Muscle layer of colon (tissue), 2 donors: ENCODE measurements around the gene KAZN.

ENCODE experiments used
- H3K27ac ChIP-seq: one replicate; pipeline ENCODE4 v1.7.0; 2013; ENCODE audit warnings: low read depth, mild to moderate bottlenecking, low read length, moderate library complexity
- H3K27me3 ChIP-seq, 2 donors: one replicate each; pipeline ENCODE4 v1.7.0; 2013; ENCODE audit warnings: low read length in 2 of 2, mild to moderate bottlenecking in 2 of 2; ENCODE audit not compliant: insufficient read depth in 2 of 2, control insufficient read depth in 1 of 2
- H3K36me3 ChIP-seq: one replicate; pipeline ENCODE4 v1.7.0; 2013; ENCODE audit warnings: mild to moderate bottlenecking, low read length; ENCODE audit not compliant: insufficient read depth
- H3K4me1 ChIP-seq: one replicate; pipeline ENCODE4 v1.7.0; 2013; ENCODE audit warnings: mild to moderate bottlenecking, low read length; ENCODE audit not compliant: insufficient read depth
- H3K4me3 ChIP-seq, 2 donors: one replicate each; pipeline ENCODE4 v1.7.0; 2013; ENCODE audit warnings: low read length in 2 of 2, low read depth in 1 of 2, mild to moderate bottlenecking in 1 of 2, moderate library complexity in 1 of 2
- H3K9ac ChIP-seq: one replicate; pipeline ENCODE4 v1.7.0; 2013; ENCODE audit warnings: low read length
- H3K9me3 ChIP-seq: one replicate; pipeline ENCODE4 v1.7.0; 2013; ENCODE audit warnings: mild to moderate bottlenecking, low read length
- donor health status: abdominal sarcoma.
- donor health status: Adenocarcinoma of cecum.

KAZN gene

DNA sequence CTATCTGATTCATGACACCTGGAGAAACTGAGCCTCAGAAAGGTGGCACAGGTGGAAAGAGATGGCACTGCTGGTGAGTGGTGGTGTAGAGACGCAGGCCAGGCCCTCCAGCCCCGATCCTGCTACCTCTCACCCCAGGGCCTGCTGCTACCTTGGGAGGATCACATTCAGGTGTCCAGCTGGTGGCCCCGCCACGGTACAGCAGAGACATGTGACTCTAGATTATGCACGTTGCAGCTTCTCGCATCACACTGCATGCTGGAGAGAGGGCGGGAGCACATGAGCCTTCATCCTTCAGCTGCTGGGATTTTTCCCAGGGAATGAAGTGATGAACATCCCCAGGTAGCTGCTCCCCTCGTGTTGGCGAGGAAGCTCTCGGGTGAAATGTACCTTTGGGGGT, 32.9 kb downstream of the KAZN start:
- Histone ChIP-seq H3K27ac (no peak overlapping the region), H3K27me3 (no peaks in the 10 kb centered on the region), H3K36me3 (no peaks in the 10 kb centered on the region), H3K4me1 (peaks cover 7% of the 10 kb centered on the region), H3K9me3 (no peaks in the 10 kb centered on the region), H3K9ac (no peak overlapping the region), H3K4me3 (no peak overlapping the region)

DNA sequence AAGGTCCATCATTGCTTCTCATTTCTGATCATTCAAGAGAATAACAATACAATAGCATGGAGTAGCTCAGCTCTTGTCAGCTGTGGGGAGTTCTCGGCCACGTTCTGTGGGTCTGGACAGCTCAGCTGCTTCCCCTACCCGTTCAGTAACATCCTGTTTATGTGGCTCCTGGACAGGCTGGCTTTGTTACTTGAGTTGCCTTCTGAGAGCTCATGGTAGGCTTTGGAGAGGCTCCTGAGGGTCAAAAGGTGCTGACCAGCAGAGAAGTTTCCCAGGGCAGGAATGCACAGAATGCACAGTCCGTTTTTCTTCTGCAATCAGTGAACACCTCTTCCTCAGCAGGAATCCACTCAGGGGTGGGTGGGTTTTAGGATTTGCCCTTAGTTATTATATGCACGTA, 36.0 kb downstream of the KAZN start:
- no peaks in the 10 kb centered on the region for H3K36me3 ChIP-seq
- H3K27ac ChIP-seq: no peak overlapping the region
- no peaks in the 10 kb centered on the region for H3K9me3 ChIP-seq
- no peak overlapping the region for H3K9ac ChIP-seq
- no peaks in the 10 kb centered on the region for H3K4me1 ChIP-seq
- H3K27me3 ChIP-seq: no peaks in the 10 kb centered on the region
- H3K4me3 ChIP-seq: no peak overlapping the region

DNA sequence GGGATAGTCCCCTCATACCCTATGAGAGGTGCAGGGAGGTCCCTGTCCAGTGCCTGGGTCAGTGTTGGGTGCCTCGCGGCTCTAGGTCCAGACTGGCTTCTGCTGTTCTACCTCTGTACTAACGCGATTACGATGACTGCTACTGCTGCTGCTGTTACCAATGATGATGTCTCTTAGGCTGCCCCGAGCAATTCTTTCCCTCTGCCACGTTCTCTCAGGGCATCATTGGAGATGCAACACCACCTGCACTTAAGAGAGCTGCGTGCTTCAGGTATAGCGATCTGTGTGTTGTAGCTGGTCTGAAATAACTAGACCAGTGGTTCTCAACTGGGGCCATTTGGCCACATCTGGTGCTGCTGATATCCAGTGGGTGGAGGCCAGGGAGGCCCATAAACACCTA, 36.9 kb downstream of the KAZN start:
- Histone ChIP-seq H3K36me3 (no peaks in the 10 kb centered on the region), H3K27ac (no peak overlapping the region), H3K4me3 (no peak overlapping the region), H3K27me3 (no peaks in the 10 kb centered on the region), H3K9ac (no peak overlapping the region), H3K4me1 (no peaks in the 10 kb centered on the region), H3K9me3 (no peaks in the 10 kb centered on the region)

DNA sequence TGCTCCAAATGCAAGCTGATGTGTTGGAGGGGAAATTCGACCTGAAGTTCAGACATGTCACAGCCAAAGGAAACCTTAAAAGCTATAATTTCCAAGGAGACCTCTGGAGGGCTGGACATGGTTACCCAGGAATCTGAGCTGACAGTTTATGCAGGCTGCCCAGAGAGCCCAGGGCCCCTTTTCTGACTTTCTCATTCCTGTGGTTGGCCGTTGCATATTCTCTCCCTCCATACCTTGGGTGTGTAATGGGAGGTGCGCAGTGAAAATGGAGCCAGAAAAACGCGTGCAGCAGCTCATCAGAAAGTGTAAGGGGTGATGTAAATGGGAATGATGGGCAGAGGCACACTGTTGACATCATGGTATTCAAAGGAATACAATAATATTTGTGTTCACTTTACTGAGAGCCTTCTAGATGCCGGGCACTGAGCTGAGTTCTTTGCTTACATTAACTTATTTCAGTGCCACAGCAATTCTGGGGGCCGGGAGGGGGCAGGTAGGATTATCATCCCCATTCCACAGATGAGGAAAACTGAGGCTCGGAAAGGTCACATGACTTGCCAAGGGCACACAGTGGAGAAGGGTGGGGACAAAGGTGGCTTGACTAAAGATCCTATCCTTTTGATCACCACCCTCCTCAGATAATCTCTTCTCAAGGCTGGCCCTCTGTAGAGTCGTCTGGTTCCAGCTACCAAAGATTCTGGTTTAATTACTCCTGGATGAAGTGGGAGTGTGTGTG, 38.6 kb downstream of the KAZN start:
- H3K27me3 ChIP-seq: no peaks in the 10 kb centered on the region
- no peak overlapping the region for H3K9ac ChIP-seq
- no peaks in the 10 kb centered on the region for H3K4me1 ChIP-seq
- no peak overlapping the region for H3K4me3 ChIP-seq
- H3K27ac ChIP-seq: no peak overlapping the region
- H3K36me3 ChIP-seq: no peaks in the 10 kb centered on the region
- H3K9me3 ChIP-seq: no peaks in the 10 kb centered on the region

DNA sequence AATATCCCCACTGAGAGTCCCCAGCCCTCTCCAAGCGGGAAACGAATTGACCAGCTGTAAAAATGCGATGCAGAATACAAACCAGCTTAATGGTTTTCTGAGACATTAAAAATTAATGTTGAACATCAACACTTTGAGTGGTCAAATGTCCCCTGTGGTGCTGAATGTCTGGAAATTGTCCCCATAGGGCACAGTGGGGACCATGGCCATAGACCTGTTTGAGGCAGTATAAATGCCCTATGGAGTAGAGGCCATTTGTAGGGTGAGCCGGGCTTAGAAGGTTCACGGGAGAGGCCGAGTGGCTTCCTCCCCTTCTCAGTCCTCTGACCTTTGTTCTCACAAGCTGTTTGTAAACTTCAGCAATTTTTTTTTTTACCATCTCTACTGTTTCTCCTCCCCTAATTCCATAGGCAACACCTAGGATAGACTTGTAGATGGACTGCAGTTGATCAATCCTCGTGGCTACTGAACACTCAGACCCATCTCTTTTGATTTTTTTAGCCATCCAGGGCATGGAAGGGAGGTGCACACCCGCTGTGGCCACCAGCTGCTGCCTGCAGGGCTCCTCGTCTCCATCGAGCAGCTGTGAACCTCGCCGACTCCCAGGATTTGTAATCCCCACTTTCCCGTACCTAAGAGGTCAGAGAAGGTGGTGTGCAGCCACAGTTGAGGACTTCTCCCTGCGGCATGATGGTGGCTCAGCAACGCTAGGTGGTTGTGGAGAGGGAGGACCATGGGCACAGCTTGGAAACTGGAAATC, 41.0 kb downstream of the KAZN start:
- no peaks in the 10 kb centered on the region for H3K4me1 ChIP-seq
- no peak overlapping the region for H3K27ac ChIP-seq
- no peaks in the 10 kb centered on the region for H3K9me3 ChIP-seq
- H3K27me3 ChIP-seq: no peaks in the 10 kb centered on the region
- no peak overlapping the region for H3K9ac ChIP-seq
- no peaks in the 10 kb centered on the region for H3K36me3 ChIP-seq
- no peak overlapping the region for H3K4me3 ChIP-seq

DNA sequence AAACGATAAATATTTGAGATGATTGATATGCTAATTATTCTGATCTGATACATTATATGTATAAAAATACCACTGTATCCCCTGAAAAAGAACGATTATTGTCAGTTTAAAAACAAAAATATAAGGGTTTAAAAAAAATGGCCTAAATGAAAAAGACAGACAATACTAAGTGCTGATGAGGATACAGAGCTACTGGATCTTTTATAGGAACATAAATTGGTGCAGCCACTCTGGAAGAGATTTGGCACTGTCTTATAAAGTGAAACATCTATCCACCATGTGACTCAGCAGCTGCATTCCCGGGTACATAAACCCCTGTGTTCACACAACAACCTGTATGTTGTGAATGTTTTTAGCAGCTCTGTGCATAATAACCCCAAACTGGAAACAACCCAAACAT, 44.2 kb downstream of the KAZN start:
- no peak overlapping the region for H3K9ac ChIP-seq
- H3K27ac ChIP-seq: no peak overlapping the region
- H3K36me3 ChIP-seq: no peaks in the 10 kb centered on the region
- no peaks in the 10 kb centered on the region for H3K27me3 ChIP-seq
- H3K9me3 ChIP-seq: peaks cover 5% of the 10 kb centered on the region
- H3K4me1 ChIP-seq: no peaks in the 10 kb centered on the region
- no peak overlapping the region for H3K4me3 ChIP-seq

DNA sequence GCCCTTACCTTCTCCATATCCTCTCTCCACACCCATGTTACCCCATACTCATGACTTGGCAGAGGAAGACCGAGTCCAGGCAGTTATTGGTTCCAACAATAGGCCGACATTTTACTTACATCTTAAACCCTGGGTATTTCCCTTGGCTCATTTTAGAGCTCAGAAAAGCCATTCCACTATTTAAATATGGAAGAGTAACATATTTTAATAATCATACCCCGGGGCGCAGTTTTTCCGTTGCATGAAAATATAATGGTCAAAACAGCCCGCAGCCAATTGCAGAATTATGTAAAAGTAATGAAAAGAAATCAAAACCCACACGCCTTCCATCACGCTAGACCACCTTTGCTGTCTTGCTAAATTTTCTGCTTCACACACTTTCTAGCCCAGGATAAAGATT, 48.5 kb downstream of the KAZN start:
- no peaks in the 10 kb centered on the region for H3K4me1 ChIP-seq
- H3K9ac ChIP-seq: no peak overlapping the region
- no peak overlapping the region for H3K27ac ChIP-seq

DNA sequence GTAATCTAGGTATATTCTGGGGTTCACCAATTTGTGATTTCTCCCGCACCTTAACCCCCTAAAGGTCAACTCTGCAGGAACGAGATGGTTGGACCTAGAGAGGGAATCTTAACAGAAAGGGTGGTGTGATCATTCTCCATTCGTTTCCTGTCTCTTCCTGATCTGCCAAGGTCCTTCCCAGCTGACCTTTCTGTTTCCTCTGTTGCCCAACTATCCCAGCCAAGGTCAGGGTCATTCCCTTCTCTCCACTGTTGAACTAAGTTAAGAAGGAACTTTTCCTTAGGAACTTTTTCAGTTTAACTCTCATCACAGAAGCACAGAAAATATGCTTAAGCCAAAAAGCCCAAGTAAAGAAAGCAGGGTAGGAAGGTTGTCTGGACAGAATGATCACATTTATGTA, 49.3 kb downstream of the KAZN start:
- Histone ChIP-seq H3K9me3 (peaks cover 5% of the 10 kb centered on the region), H3K4me1 (no peaks in the 10 kb centered on the region)

More for the DNA sequence above, 48.5 kb downstream of the KAZN start:
- H3K27me3 ChIP-seq: no peaks in the 10 kb centered on the region
- H3K4me3 ChIP-seq: no peak overlapping the region
- no peaks in the 10 kb centered on the region for H3K36me3 ChIP-seq
- peaks cover 5% of the 10 kb centered on the region for H3K9me3 ChIP-seq

DNA sequence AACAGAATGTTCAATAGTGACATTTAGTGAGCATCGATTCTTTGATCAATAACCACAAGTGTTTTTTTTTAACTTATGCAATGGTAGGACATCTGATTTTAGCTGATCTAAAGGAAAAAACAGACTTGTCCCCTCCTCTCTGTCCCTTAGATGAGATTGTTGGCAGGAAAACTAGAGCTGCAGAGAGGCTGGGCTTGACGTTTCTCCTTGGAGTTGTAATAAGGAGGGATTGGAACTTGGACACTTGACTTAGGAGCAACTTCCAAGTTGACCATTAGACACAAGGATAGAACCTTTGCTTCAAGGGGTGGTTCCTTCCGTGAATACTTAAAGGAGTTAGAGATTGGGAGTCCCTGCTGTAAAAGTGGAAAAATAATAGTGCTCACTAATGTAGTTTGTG, 49.9 kb downstream of the KAZN start:
- no peak overlapping the region for H3K27ac ChIP-seq
- H3K36me3 ChIP-seq: no peaks in the 10 kb centered on the region
- H3K27me3 ChIP-seq: no peaks in the 10 kb centered on the region
- H3K4me1 ChIP-seq: no peaks in the 10 kb centered on the region
- peaks cover 5% of the 10 kb centered on the region for H3K9me3 ChIP-seq
- H3K4me3 ChIP-seq: no peak overlapping the region
- no peak overlapping the region for H3K9ac ChIP-seq

More for the DNA sequence above, 49.3 kb downstream of the KAZN start:
- Histone ChIP-seq H3K9ac (no peak overlapping the region), H3K27ac (no peak overlapping the region), H3K36me3 (no peaks in the 10 kb centered on the region), H3K27me3 (no peaks in the 10 kb centered on the region), H3K4me3 (no peak overlapping the region)

DNA sequence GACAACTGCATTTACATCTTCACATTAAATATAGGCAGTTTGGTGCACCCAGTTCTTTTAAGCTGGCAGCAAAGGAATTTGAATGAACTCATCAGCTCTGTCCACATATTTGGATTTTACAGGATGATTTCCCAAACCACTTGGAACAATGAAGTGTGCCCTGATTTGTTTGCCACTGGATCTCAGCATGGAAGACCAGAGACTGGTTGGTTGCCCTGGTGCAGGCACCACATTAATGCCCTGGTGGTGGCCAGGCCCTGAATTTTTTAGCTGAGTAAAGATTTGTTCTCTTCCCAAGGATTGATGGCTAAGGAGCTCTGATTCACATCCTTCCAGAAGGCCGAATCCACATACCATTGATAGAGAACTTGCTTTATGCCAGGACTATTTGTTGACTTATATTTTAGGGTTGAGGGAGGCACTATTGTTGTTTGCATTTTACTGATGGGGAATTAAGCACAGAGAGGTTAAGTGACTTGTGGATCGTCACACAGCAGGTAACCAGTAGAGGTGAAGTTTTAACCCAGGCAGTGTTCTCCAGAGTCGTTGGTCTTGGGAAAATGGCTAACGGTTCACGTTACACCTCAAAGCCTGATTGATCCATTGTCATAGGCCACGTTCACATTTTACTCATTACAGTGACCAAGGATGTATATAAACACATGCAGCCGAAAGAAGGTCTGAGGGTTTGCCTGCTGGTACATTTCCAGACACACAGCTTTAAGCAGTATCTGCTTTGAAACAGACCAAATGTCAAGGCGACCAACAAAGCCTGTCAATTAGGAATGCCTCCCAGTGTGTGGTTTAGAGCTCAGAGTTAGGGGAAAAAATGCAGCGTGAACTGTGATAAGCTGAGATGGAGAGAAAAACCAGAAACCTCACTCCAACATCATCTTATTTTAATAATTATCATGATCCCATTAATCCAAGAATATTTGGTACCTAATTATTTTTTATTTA, 50.7 kb downstream of the KAZN start:
- no peaks in the 10 kb centered on the region for H3K27me3 ChIP-seq
- H3K27ac ChIP-seq: no peak overlapping the region
- no peaks in the 10 kb centered on the region for H3K4me1 ChIP-seq
- no peak overlapping the region for H3K4me3 ChIP-seq
- H3K9ac ChIP-seq: no peak overlapping the region
- no peaks in the 10 kb centered on the region for H3K36me3 ChIP-seq
- peaks cover 5% of the 10 kb centered on the region for H3K9me3 ChIP-seq

DNA sequence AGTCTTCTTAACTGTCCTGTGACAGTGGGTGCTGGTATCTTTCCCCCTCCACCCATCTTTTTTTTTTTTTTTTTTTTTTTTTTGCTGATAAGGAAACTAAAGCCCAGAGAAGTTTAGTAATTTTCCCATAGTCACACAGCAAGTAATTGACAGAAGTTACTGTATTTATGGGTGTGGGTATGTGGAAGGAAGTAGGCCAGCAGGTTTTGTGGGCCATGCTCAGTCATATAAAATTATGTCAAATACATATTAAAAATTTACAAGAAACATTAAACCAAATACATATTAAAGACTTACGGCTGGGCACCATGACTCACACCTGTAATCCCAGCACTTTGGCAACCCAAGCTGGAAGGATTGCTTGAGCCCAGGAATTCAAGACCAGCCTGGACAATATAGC, 51.5 kb downstream of the KAZN start:
- Histone ChIP-seq H3K9ac (no peak overlapping the region), H3K4me3 (no peak overlapping the region), H3K4me1 (no peaks in the 10 kb centered on the region), H3K36me3 (no peaks in the 10 kb centered on the region), H3K27ac (no peak overlapping the region), H3K27me3 (no peaks in the 10 kb centered on the region), H3K9me3 (peaks cover 5% of the 10 kb centered on the region)
